ENCODE results near the gene CD209.

DNA sequence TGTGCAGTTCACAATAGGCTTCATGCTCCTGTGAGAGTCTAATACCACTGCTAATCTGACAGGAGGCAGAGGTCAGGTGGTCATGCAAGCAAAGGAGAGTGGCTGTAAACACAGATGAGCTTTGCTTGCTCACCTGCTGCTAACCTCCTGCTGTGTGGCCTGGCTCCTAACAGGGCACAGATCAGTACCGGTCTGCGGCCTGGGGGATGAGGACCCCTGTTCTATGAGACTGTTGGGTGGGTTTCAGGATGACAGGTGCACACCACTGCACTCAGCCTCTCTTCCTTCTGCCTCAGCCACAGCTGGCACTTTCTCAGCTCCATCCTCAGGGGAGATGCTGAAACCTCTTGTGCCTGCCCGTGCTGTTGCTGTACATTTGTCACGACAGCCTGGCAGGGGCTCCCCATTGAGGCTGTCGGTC, 25.1 kb downstream of the CD209 start:
- no peak for TF ChIP-seq TAF1 (IDR thresholded peaks at IDR 0.05; ENCODE audit: borderline replicate concordance, insufficient read depth, low read length)
- no peak for TF ChIP-seq POLR2AphosphoS5 (IDR thresholded peaks at IDR 0.05; ENCODE audit: low read depth, low read length)
- no peak for TF ChIP-seq FOXP2 (optimal IDR thresholded peaks at IDR 0.05; ENCODE audit: borderline replicate concordance, extremely low read depth, extremely low read length, insufficient read depth)
- TF ChIP-seq, protein P1, sequence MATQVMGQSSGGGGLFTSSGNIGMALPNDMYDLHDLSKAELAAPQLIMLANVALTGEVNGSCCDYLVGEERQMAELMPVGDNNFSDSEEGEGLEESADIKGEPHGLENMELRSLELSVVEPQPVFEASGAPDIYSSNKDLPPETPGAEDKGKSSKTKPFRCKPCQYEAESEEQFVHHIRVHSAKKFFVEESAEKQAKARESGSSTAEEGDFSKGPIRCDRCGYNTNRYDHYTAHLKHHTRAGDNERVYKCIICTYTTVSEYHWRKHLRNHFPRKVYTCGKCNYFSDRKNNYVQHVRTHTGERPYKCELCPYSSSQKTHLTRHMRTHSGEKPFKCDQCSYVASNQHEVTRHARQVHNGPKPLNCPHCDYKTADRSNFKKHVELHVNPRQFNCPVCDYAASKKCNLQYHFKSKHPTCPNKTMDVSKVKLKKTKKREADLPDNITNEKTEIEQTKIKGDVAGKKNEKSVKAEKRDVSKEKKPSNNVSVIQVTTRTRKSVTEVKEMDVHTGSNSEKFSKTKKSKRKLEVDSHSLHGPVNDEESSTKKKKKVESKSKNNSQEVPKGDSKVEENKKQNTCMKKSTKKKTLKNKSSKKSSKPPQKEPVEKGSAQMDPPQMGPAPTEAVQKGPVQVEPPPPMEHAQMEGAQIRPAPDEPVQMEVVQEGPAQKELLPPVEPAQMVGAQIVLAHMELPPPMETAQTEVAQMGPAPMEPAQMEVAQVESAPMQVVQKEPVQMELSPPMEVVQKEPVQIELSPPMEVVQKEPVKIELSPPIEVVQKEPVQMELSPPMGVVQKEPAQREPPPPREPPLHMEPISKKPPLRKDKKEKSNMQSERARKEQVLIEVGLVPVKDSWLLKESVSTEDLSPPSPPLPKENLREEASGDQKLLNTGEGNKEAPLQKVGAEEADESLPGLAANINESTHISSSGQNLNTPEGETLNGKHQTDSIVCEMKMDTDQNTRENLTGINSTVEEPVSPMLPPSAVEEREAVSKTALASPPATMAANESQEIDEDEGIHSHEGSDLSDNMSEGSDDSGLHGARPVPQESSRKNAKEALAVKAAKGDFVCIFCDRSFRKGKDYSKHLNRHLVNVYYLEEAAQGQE (IDR thresholded peaks at IDR 0.05; ENCODE audit: insufficient read depth in 1 of 2, low read depth in 2 of 2, low read length in 2 of 2): no peak
- TF ChIP-seq SIN3A (IDR thresholded peaks at IDR 0.05; ENCODE audit: borderline replicate concordance, insufficient read depth, low read length): no peak

Measured in PFSK-1 (cell line).